Left ventricle myocardium inferior (tissue), 1 donor: ENCODE data around the gene SMAD7. TPM values are rescaled to one million over a fixed set of nuclear protein-coding genes. Genes with fewer than 3 reads are reported as not detected.

ENCODE experiments used
- DNase-seq: peaks from one replicate; pipeline ENCODE4 v3.0.0-alpha.2; 2020
- H3K27ac ChIP-seq: fragments of 200-600 bp; replicated peaks from 2 replicates; pipeline ENCODE4 v1.8.0; 2021
- H3K27me3 ChIP-seq: fragments of 200-600 bp; 2 replicates; pipeline ENCODE4 v1.8.0; 2021; ENCODE audit warnings: low read depth
- H3K36me3 ChIP-seq: fragments of 200-600 bp; 2 replicates; pipeline ENCODE4 v1.8.0; 2021
- H3K4me1 ChIP-seq: fragments of 200-600 bp; 2 replicates; pipeline ENCODE4 v1.8.0; 2021
- H3K4me3 ChIP-seq: fragments of 200-600 bp; 2 replicates; pipeline ENCODE4 v1.8.0; 2021; ENCODE audit warnings: mild to moderate bottlenecking, moderate library complexity
- H3K9me3 ChIP-seq: fragments of 200-600 bp; replicated peaks from 2 replicates; pipeline ENCODE4 v1.8.0; 2021
- CTCF ChIP-seq: fragments of 200-600 bp; IDR thresholded peaks from 2 replicates; pipeline ENCODE4 v1.8.0; 2021; ENCODE audit warnings: antibody characterized with exemption, mild to moderate bottlenecking, borderline replicate concordance
- intact Hi-C: fragments of 100-400 bp; cut with micrococcal nuclease; formaldehyde crosslinking; loops from one replicate; pipeline ENCODE4 v1.11.0; 2022
- total RNA-seq: library from RNA; stranded (reverse); fragmentation: NEBNext Ultra II Directional; extraction: Animal tissue kit (Norgen Biotek cat#: 25700); gene quantifications from one replicate; pipeline ENCODE4 v1.2.1, GENCODE V29; 2021
- donor health status: DM: no; HTN: yes; CAD: no; lungs with severe emphysema.

SMAD7 gene
- total RNA-seq, 1 donor from 2014 or later, result 19.3 TPM

GRCh38 chr18:48940854-48941611 lies 9.7 kb downstream of the SMAD7 start:
- Histone ChIP-seq H3K4me3 (peak overlapping the region; percentile 94), H3K4me1 (peaks cover 98% of the 10 kb centered on the region), H3K27me3 (no peaks in the 10 kb centered on the region), H3K36me3 (peaks cover 19% of the 10 kb centered on the region), H3K27ac (peak overlapping the region; percentile 100), H3K9me3 (no peaks in the 10 kb centered on the region)
- TF ChIP-seq CTCF, result no peak
- no peak for DNase-seq
- intact Hi-C loops, result loop anchor here (10.0 kb wide), 1 partner anchor 156 kb away; no protein-coding TSS in a partner anchor

- peaks cover 98% of the 10 kb centered on the region for H3K4me1 ChIP-seq
- peak overlapping the region; percentile 100 for H3K27ac ChIP-seq
- H3K4me3 ChIP-seq, result peak overlapping the region; percentile 94
- no peaks in the 10 kb centered on the region for H3K9me3 ChIP-seq
- no peak for TF ChIP-seq CTCF
- intact Hi-C loops, result loop anchor here (10.0 kb wide), 1 partner anchor 155 kb away; no protein-coding TSS in a partner anchor
- peak; percentile 67 for DNase-seq
- H3K36me3 ChIP-seq, result peaks cover 16% of the 10 kb centered on the region
- no peaks in the 10 kb centered on the region for H3K27me3 ChIP-seq
Observed at GRCh38 chr18:48939205-48940097, 11.3 kb downstream of the SMAD7 start.

- Histone ChIP-seq H3K27me3 (no peaks in the 10 kb centered on the region), H3K4me1 (peaks cover 98% of the 10 kb centered on the region), H3K27ac (peak overlapping the region; percentile 100), H3K36me3 (peaks cover 14% of the 10 kb centered on the region), H3K9me3 (no peaks in the 10 kb centered on the region), H3K4me3 (peak overlapping the region; percentile 94)
- no peak for TF ChIP-seq CTCF
- intact Hi-C loops, result no loop called here
- no peak for DNase-seq
Observed at GRCh38 chr18:48938827-48939204, 11.9 kb downstream of the SMAD7 start.

GRCh38 chr18:48937869-48938750 lies 12.7 kb downstream of the SMAD7 start:
- H3K27ac ChIP-seq, result peak overlapping the region; percentile 100
- H3K9me3 ChIP-seq, result no peaks in the 10 kb centered on the region
- H3K36me3 ChIP-seq, result peaks cover 14% of the 10 kb centered on the region
- intact Hi-C loops, result no loop called here
- H3K4me1 ChIP-seq, result peaks cover 98% of the 10 kb centered on the region
- H3K4me3 ChIP-seq, result peak overlapping the region; percentile 94
- DNase-seq, result no peak
- no peaks in the 10 kb centered on the region for H3K27me3 ChIP-seq
- no peak for TF ChIP-seq CTCF

- H3K4me1 ChIP-seq, result peaks cover 98% of the 10 kb centered on the region
- H3K4me3 ChIP-seq, result peak overlapping the region; percentile 52
Observed at GRCh38 chr18:48935433-48935774, 15.4 kb downstream of the SMAD7 start.

More at GRCh38 chr18:48935433-48935774, 15.4 kb downstream of the SMAD7 start:
- no peak for TF ChIP-seq CTCF
- Histone ChIP-seq H3K27ac (peak overlapping the region; percentile 89), H3K36me3 (no peaks in the 10 kb centered on the region), H3K27me3 (no peaks in the 10 kb centered on the region), H3K9me3 (no peaks in the 10 kb centered on the region)
- intact Hi-C loops, result no loop called here
- no peak for DNase-seq
